MM.1S (cell line): ENCODE measurements around the gene NDST1.

Experiments used
- EZH2 ChIP-seq: fragments of 300-600 bp; sonication (generic); optimal IDR thresholded peaks from 2 replicates; pipeline ENCODE3; 2017; ENCODE audit warnings: low read depth, mild to moderate bottlenecking, antibody characterized with exemption, low read length, mixed read lengths
- EZH2phosphoT487 ChIP-seq: fragments of 300-600 bp; sonication (generic); IDR thresholded peaks from 2 replicates; pipeline ENCODE4 v1.6.1; 2018; ENCODE audit warnings: antibody characterized with exemption, low read length
- TF ChIP-seq, protein P1 (sequence below): fragments of 300-600 bp; sonication (generic); IDR thresholded peaks from 2 replicates; pipeline ENCODE4 v1.5.1; 2016; ENCODE audit warnings: antibody characterized with exemption, low read length, mixed read lengths

DNA sequence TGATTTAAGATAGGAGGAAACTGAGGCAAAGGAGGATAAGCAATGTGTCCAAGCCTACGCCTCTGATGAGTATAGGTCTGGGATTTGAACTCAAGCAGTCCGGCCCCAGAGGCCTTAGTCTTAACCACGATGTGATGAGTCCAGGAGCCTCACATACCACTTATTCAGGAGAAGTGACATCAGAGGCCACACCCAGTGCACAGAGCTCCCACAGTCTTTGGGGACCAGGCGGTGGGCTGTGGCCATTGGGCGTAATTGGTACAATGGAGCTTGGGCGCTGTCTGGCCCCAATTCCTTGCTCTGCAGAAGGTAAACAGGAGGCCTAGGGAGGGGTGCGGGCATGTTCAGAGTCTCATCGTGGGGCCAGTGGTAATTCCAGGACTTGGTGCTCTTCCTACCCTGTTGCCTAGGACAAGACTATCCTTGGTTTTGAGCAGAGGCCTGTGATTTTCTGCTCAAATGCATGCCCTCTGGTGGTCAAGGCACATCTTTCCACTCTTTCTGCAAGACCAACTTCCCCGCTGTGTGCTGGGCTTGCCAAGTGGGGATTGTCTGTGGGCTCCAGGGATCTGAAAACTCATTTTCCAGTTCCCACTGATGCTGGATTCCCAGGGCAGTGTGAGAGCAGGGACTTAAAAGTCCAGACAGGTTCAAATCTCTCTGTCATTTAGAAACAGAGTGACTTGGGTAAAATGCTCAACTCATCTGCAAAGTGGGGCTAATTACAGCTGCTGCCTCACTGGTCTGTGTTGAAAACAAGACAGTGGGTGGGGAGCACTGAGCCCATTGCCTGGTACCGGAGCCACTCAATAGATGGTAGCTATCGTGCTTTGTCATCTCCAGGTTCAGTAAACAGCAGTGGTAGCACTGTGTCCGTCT, 15.8 kb downstream of the NDST1 start:
- TF ChIP-seq, protein P1, sequence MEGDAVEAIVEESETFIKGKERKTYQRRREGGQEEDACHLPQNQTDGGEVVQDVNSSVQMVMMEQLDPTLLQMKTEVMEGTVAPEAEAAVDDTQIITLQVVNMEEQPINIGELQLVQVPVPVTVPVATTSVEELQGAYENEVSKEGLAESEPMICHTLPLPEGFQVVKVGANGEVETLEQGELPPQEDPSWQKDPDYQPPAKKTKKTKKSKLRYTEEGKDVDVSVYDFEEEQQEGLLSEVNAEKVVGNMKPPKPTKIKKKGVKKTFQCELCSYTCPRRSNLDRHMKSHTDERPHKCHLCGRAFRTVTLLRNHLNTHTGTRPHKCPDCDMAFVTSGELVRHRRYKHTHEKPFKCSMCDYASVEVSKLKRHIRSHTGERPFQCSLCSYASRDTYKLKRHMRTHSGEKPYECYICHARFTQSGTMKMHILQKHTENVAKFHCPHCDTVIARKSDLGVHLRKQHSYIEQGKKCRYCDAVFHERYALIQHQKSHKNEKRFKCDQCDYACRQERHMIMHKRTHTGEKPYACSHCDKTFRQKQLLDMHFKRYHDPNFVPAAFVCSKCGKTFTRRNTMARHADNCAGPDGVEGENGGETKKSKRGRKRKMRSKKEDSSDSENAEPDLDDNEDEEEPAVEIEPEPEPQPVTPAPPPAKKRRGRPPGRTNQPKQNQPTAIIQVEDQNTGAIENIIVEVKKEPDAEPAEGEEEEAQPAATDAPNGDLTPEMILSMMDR = peak; percentile 48
- TF ChIP-seq EZH2 (no peak), EZH2phosphoT487 (no peak)
